ENCODE data around the gene SCYGR2. TPM values are rescaled to one million over a fixed set of nuclear protein-coding genes. Genes with fewer than 3 reads are reported as not detected.

Gene SCYGR2
- total RNA-seq, 4 donors from 2014 or later = not detected

DNA sequence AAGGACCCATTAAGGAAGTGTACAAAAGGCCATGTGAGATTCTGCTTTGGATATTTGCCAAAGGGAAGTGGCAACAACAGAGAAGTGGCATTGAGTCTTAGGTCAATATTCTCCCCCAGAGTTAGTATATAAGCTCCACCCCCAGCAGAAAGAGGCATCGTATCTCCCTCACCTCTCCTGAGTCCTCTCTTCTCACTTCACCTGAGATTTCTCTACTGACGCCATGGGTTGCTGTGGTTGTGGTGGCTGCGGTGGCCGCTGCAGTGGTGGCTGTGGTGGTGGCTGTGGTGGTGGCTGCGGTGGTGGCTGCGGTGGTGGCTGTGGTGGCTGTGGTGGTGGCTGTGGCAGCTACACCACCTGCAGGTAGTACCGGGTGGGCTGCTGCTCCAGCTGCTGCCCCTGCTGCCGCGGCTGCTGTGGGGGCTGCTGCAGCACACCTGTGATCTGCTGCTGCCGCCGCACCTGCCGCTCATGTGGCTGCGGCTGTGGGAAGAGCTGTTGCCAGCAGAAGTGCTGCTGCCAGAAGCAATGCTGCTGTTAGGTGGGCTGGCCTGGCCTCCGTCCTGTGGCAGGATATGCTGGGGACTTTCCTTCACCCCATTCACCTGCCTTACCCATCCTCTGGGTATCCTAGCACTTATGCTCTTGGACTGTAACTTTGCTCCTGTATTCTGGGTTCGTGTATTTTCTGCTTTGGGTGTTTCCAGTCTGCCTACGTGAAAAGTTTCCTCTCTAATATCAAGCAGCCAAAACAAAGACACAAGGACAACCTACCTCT lies 10.1 kb downstream of the SCYGR2 start:
- no peaks in the 10 kb centered on the region for H3K36me3 ChIP-seq
- H3K27me3 ChIP-seq = no peaks in the 10 kb centered on the region
- no peaks in the 10 kb centered on the region for H3K4me1 ChIP-seq
- no peak for ATAC-seq
- intact Hi-C loops (cut with DNase I; ENCODE audit: low total_unique reads) = no loop called here
- no peak for DNase-seq
- no peak for TF ChIP-seq POLR2A (IDR thresholded peaks at IDR 0.05)
- TF ChIP-seq, protein P1, sequence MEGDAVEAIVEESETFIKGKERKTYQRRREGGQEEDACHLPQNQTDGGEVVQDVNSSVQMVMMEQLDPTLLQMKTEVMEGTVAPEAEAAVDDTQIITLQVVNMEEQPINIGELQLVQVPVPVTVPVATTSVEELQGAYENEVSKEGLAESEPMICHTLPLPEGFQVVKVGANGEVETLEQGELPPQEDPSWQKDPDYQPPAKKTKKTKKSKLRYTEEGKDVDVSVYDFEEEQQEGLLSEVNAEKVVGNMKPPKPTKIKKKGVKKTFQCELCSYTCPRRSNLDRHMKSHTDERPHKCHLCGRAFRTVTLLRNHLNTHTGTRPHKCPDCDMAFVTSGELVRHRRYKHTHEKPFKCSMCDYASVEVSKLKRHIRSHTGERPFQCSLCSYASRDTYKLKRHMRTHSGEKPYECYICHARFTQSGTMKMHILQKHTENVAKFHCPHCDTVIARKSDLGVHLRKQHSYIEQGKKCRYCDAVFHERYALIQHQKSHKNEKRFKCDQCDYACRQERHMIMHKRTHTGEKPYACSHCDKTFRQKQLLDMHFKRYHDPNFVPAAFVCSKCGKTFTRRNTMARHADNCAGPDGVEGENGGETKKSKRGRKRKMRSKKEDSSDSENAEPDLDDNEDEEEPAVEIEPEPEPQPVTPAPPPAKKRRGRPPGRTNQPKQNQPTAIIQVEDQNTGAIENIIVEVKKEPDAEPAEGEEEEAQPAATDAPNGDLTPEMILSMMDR (IDR thresholded peaks at IDR 0.05 in 4 of 5, conservative IDR thresholded peaks at IDR 0.05 in 1 of 5) = no peak
- no peaks in the 10 kb centered on the region for H3K9me3 ChIP-seq
- in situ Hi-C loops (cut with MboI; ENCODE audit: low sequenced_read_pairs in 4 of 4) = no loop called here
- H3K4me3 ChIP-seq = no peak overlapping the region
- no peak overlapping the region for H3K27ac ChIP-seq

DNA sequence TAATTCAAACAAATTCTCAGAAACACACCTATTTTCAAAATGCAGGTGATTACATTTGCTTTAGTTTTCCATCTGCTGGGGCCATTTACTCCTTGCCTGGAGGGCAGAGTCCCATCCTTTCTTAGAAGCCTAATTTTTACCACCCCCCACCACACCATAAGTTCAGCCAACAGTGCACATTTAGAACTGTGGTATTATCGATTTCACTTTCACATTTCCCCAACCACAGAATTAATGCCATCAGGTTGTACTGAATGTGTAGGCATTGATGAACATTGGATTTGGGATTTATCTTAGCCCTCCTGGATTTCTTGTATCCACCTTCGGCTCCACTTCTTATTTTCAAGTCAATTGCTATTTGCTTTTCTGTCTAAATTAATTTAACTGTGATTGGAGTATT lies 11.4 kb downstream of the SCYGR2 start:
- no peaks in the 10 kb centered on the region for H3K4me1 ChIP-seq
- no peak for DNase-seq
- no peak overlapping the region for H3K27ac ChIP-seq
- no peak overlapping the region for H3K4me3 ChIP-seq
- TF ChIP-seq, protein P1 (IDR thresholded peaks at IDR 0.05 in 4 of 5, conservative IDR thresholded peaks at IDR 0.05 in 1 of 5) = no peak
- TF ChIP-seq POLR2A (IDR thresholded peaks at IDR 0.05) = no peak
- no peak for ATAC-seq
- H3K36me3 ChIP-seq = no peaks in the 10 kb centered on the region
- intact Hi-C loops (cut with DNase I; ENCODE audit: low total_unique reads) = no loop called here
- no peaks in the 10 kb centered on the region for H3K27me3 ChIP-seq
- H3K9me3 ChIP-seq = no peaks in the 10 kb centered on the region
- in situ Hi-C loops (cut with MboI; ENCODE audit: low sequenced_read_pairs in 4 of 4) = no loop called here

DNA sequence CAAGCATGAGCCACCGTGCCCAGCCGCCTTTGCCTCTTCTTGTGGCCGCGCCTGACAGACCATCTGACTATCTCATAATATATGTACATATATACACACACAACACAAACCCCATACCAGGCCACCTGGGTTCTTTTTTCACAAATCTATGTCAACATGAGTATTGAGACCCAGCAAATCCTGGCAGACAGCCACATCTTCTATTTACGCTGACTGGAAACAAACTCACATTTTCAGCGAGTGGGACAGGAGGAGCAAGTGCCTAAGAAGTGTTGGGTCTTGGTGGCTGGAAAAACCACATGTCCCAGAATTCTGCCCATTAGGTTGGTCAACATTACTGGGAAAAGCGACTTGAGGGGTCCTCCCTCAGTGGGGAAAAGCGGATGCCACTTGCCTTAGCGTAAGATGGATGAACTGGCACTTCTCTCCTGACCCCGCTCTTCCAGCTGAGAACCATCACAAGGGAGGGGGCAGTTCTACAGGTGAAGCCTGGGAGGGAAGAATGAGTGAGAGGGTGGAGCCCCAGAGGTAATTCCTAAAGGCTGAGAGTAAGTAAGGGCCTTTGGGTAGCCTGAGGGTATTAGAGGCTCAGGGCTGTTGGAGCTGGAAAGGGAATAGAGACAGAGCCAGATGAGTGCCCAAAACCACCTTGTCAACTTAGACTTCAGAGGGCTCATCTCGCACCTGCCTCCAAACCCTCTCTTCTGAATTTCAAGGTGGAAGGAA lies 14.0 kb downstream of the SCYGR2 start:
- no peak for ATAC-seq
- TF ChIP-seq, protein P1 (IDR thresholded peaks at IDR 0.05 in 4 of 5, conservative IDR thresholded peaks at IDR 0.05 in 1 of 5) = no peak
- no peak for TF ChIP-seq POLR2A (IDR thresholded peaks at IDR 0.05)
- H3K27me3 ChIP-seq = no peaks in the 10 kb centered on the region
- H3K27ac ChIP-seq = no peak overlapping the region
- no peaks in the 10 kb centered on the region for H3K36me3 ChIP-seq
- in situ Hi-C loops (cut with MboI; ENCODE audit: low sequenced_read_pairs in 4 of 4) (no loop called here), intact Hi-C loops (cut with DNase I; ENCODE audit: low total_unique reads) (no loop called here)
- H3K4me1 ChIP-seq = no peaks in the 10 kb centered on the region
- H3K4me3 ChIP-seq = no peak overlapping the region
- DNase-seq = no peak
- H3K9me3 ChIP-seq = no peaks in the 10 kb centered on the region

DNA sequence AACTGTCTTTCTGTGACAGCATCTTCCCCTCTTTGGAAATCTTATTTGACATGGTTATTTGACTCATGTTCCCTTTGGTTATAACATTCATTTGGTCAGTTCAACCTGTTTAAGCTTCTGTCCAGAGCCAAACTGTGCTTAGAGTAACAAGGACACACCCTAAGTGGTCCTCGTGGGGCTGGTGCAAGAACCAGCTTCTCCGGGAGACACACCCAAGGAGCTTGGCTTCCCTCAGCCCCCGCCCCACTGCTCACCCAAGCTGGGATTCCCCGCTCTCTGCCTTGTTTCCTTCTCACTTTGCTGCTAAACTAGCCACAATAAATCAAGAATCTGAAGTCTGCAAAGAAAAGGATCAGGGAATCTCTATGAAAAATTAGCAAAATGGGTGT lies 14.6 kb downstream of the SCYGR2 start:
- ATAC-seq (no peak), DNase-seq (no peak)
- in situ Hi-C loops (cut with MboI; ENCODE audit: low sequenced_read_pairs in 4 of 4) = no loop called here
- H3K4me1 ChIP-seq = no peaks in the 10 kb centered on the region
- H3K36me3 ChIP-seq = no peaks in the 10 kb centered on the region
- TF ChIP-seq, protein P1 (IDR thresholded peaks at IDR 0.05 in 4 of 5, conservative IDR thresholded peaks at IDR 0.05 in 1 of 5) = no peak
- TF ChIP-seq POLR2A (IDR thresholded peaks at IDR 0.05) = no peak
- intact Hi-C loops (cut with DNase I; ENCODE audit: low total_unique reads) = no loop called here
- no peaks in the 10 kb centered on the region for H3K9me3 ChIP-seq
- H3K27me3 ChIP-seq = peaks cover 0 to 5% (median 0%) of the 10 kb centered on the region in 3 donors
- no peak overlapping the region for H3K27ac ChIP-seq
- H3K4me3 ChIP-seq = no peak overlapping the region
